HT-29 (cell line): ENCODE measurements around the gene ITGB1BP1. TPM values are rescaled to one million over a fixed set of nuclear protein-coding genes. Genes with fewer than 3 reads are reported as not detected.

Source experiments
- total RNA-seq: library from RNA; depleted of rRNA; stranded (reverse); fragments of >200 nt; shearing (Covaris generic); gene quantifications from 2 replicates; pipeline ENCODE4 v1.2.3, GENCODE V29; 2014; rRNA removed

Gene ITGB1BP1
- total RNA-seq, 1 experiment from 2014 or later: 27.4 TPM

Other genes starting within 250 kb of the ITGB1BP1 start
- gene ASAP2, start 216.7 kb downstream of the ITGB1BP1 start, total RNA-seq: 27.0 and 34.8 TPM in 2 replicates
- 31.7 and 43.9 TPM in 2 replicates for gene CPSF3, start 126 bp upstream of the ITGB1BP1 start, total RNA-seq
- gene IAH1, start 51.0 kb upstream of the ITGB1BP1 start, total RNA-seq: 32.2 and 35.8 TPM in 2 replicates
- gene ADAM17, start 132.3 kb upstream of the ITGB1BP1 start, total RNA-seq: 15.4 and 18.7 TPM in 2 replicates
- gene YWHAQ, start 207.5 kb upstream of the ITGB1BP1 start, total RNA-seq: 294 and 342 TPM in 2 replicates